Muscle layer of duodenum (tissue), 2 donors: ENCODE data around the gene CSGALNACT2.
"Not testable (repeated sequence)": the region's sequence is repeated elsewhere in the genome, so short reads cannot be mapped to it uniquely, and the experiment has no call there.

ENCODE experiments used
- H3K27ac ChIP-seq: one replicate; pipeline ENCODE4 v1.7.0; 2013; ENCODE audit warnings: mild to moderate bottlenecking, low read length
- H3K27me3 ChIP-seq: one replicate; pipeline ENCODE4 v1.7.0; 2013; ENCODE audit warnings: low read depth, mild to moderate bottlenecking, control low read depth, low read length
- H3K36me3 ChIP-seq, 2 donors: one replicate each; pipeline ENCODE4 v1.7.0; 2013; ENCODE audit warnings: low read length in 2 of 2, control low read depth in 1 of 2, mild to moderate bottlenecking in 1 of 2; ENCODE audit not compliant: insufficient read depth in 2 of 2, control insufficient read depth in 1 of 2
- H3K4me1 ChIP-seq, 2 donors: one replicate each; pipeline ENCODE4 v1.7.0; 2013; ENCODE audit warnings: low read length in 2 of 2, mild to moderate bottlenecking in 2 of 2, control low read depth in 1 of 2, moderate library complexity in 1 of 2; ENCODE audit not compliant: insufficient read depth in 2 of 2, control insufficient read depth in 1 of 2
- H3K4me3 ChIP-seq, 2 donors: one replicate each; pipeline ENCODE4 v1.7.0; 2013; ENCODE audit warnings: low read length in 2 of 2, low read depth in 1 of 2, mild to moderate bottlenecking in 1 of 2
- H3K9me3 ChIP-seq, 2 donors: one replicate each; pipeline ENCODE4 v1.7.0; 2013; ENCODE audit warnings: low read length in 2 of 2, control low read depth in 1 of 2, mild to moderate bottlenecking in 1 of 2; ENCODE audit not compliant: control insufficient read depth in 1 of 2
- donor health status: healthy.

CSGALNACT2 gene

DNA sequence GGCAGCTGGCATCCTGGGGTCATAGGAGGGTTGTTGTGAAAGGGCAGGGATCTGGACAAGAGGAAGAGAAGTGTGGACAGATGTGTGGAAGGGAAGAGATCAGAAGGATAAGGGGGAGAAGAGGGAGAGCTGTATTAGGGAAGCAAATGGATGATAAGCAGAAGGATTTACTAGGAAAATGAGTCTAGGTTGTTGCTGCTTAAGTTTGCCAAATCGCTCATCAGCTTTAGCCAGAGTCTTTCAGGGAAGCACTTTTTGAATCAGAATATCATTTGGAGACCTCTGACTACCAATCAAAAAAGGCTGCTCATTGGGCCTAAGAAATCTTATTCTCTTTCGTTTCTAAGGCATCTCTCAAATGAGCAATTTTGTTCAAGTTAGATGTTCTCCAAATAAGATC lies 2.6 kb upstream of the CSGALNACT2 start:
- Histone ChIP-seq H3K36me3 (no peaks in the 10 kb centered on the region), H3K9me3 (no peaks in the 10 kb centered on the region), H3K27ac (no peak overlapping the region), H3K4me1 (peaks cover 0 to 10% of the 10 kb centered on the region in 2 donors), H3K4me3 (no peak overlapping the region), H3K27me3 (no peaks in the 10 kb centered on the region)

DNA sequence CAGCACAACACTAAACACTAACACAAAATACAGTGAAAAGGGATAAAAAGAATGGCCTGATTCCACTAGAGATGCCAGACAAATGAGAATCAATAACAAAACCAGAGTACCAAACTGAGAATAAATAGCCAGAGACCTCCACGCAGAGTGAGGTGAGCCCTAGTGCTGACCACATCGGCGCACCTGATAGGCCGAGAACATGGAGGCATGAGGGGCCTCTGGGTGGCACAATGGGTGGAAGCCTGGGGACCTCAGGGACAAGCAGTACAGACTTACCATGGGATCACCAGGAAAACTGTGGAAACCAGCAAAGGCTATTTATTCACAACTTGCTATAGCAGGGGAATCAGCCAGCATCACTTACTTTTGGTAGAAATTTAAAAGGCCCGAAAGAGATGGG lies 1.8 kb upstream of the CSGALNACT2 start:
- Histone ChIP-seq H3K4me3 (no peak overlapping the region), H3K4me1 (peaks cover 0 to 10% of the 10 kb centered on the region in 2 donors), H3K9me3 (no peaks in the 10 kb centered on the region), H3K27me3 (no peaks in the 10 kb centered on the region), H3K27ac (no peak overlapping the region), H3K36me3 (no peaks in the 10 kb centered on the region)

DNA sequence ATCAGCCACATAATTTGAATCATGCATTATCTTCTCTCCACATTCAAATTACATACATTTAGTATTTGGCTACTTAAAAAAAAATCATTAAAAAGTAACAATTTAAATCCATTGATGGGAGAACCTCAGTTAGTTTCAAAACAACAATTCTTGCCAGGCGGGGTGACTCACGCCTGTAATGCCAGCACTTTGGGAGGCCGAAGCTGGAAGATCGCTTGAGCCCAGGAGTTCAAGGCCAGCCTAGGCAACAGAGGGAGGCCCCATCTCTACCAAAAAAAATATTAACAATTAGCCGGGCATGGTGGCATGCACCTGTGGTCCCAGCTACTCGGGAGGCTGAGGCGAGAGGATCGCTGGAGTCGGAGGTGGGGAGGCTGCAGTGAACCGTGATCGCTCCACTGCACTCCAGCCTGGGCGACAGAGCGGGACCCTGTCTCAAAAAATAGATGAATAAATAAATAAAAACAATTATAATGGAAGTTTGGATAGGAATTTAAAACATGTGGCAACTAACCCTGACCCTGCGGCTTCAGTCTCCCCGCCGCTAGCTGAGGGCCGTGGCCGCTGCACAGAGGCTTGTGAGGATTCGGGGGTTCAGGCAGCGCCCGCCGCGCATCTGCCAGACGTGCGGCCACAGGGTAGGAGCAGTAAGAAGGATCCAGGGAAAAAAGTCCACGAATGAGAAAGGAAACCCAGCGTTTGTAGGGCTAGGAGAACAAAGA lies 1.1 kb upstream of the CSGALNACT2 start:
- Histone ChIP-seq H3K36me3 (no peaks in the 10 kb centered on the region), H3K9me3 (no peaks in the 10 kb centered on the region), H3K4me3 (peak overlapping the region; percentile 80 to 82), H3K27ac (peak overlapping the region; percentile 96), H3K27me3 (no peaks in the 10 kb centered on the region), H3K4me1 (peaks cover 0 to 13% of the 10 kb centered on the region in 2 donors)

DNA sequence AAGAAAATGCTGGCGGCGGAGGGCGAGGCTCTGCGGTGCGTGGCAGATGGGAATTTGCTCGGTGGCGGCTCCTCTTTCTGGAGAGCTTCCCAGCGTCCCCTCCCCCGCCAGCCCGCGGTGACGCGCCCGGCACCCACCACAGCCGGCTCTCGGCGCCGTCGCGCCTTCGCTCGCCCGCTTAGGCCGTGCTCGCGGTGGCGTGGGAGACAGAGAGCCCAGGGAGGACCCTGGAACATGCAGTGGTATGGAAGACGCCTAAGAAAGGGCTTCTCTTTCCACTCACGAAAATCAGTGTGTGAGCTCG lies 576 bp upstream of the CSGALNACT2 start:
- Histone ChIP-seq H3K4me1 (peaks cover 0 to 13% of the 10 kb centered on the region in 2 donors), H3K36me3 (no peaks in the 10 kb centered on the region), H3K9me3 (no peaks in the 10 kb centered on the region), H3K27me3 (no peaks in the 10 kb centered on the region), H3K27ac (peak overlapping the region; percentile 96), H3K4me3 (peak overlapping the region; percentile 80 to 82)

DNA sequence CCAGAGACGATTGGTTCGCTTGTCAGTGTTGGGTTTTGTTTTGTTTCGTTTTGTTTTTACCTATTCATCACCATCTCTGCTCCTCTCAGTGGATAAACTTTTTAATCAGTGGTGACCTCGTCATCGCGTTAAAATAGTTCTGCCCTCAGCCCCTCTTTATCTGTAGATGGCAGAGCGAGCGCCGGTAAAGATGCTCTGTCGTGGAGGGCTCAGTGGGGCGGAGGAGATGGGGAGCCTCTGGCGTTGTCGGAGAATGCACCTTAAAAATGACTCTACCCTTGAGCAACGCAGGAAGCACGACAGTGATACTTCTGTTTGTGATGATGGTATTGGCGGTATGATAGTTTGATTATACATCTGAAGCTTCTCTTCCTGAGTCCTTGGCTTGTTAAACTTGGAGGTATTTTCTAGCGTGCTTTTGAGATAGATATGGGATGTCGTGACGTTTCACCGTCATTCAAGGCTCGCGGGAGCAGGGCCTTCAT lies 554 bp downstream of the CSGALNACT2 start:
- Histone ChIP-seq H3K36me3 (no peaks in the 10 kb centered on the region), H3K27me3 (no peaks in the 10 kb centered on the region), H3K27ac (peak overlapping the region; percentile 93), H3K4me1 (peaks cover 0 to 13% of the 10 kb centered on the region in 2 donors), H3K9me3 (no peaks in the 10 kb centered on the region), H3K4me3 (peak overlapping the region; percentile 85 to 93)

DNA sequence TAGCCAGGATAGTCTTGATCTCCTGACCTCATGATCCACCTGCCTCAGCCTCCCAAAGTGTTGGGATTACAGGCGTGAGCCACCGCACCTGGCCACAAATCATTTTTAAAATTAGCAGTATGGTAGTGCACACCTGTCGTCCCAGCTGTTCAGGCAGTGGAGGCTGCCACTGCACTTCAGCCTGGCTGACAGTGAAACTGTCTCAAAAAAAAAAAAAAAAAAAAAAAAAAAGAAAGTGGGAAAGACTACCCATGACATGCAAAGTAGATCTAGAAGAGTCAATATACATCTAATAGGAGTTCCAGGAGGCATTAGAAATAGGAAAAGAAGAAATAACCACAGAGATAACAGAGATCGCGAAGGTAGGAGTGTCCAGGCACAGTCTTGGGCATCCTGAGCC lies 3.2 kb downstream of the CSGALNACT2 start:
- Histone ChIP-seq H3K4me3 (no peak overlapping the region), H3K9me3 (no peaks in the 10 kb centered on the region), H3K4me1 (peaks cover 3 to 13% of the 10 kb centered on the region in 2 donors), H3K27ac (no peak overlapping the region), H3K27me3 (no peaks in the 10 kb centered on the region), H3K36me3 (no peaks in the 10 kb centered on the region)

DNA sequence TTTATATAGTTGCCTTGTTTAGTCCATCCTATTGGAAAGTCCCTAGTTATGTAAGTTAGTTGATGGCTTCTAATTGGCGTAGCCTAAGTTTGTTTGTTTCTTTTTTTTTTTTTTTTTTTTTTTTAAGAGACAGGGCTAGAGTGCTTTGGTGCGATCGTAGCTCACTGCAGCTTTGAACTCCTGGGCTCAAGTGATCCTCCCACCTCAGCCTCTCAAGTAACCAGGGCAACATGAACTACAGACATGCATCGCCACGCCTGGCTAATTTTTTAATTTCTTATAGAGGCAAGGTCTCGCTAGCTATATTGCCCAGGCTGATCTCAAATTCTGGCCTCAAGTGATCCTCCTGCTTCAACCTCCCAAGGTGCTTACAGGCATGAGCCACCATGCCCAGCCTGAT lies 7.1 kb downstream of the CSGALNACT2 start:
- H3K9me3 ChIP-seq, result peaks cover 0 to 2% of the 10 kb centered on the region in 2 donors
- no peak overlapping the region for H3K4me3 ChIP-seq
- peaks cover 3% of the 10 kb centered on the region in 2 donors for H3K4me1 ChIP-seq
- H3K27me3 ChIP-seq, result no peaks in the 10 kb centered on the region
- H3K36me3 ChIP-seq, result no peaks in the 10 kb centered on the region
- no peak overlapping the region for H3K27ac ChIP-seq

DNA sequence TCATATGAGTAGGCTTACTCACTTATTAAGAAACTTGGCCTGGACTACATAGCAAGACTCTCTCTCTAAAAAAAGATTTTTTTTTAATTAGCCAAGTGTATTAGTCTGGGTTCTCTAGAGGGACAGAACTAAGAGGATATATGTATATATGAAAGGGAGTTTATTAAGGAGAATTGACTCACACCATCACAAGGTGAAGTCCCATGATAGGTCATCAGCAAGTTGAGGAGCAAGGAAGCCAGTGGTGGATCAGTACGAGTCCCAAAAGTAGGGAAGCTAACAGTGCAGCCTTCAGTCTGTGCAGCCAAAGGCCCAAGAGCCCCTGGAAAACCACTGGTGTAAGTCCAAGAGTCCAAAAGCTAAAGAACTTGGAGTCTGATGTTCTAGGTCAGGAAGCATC lies 7.7 kb downstream of the CSGALNACT2 start:
- H3K27ac ChIP-seq, H3K4me3 ChIP-seq, H3K36me3 ChIP-seq, H3K27me3 ChIP-seq, H3K9me3 ChIP-seq, H3K4me1 ChIP-seq: not testable (repeated sequence)

DNA sequence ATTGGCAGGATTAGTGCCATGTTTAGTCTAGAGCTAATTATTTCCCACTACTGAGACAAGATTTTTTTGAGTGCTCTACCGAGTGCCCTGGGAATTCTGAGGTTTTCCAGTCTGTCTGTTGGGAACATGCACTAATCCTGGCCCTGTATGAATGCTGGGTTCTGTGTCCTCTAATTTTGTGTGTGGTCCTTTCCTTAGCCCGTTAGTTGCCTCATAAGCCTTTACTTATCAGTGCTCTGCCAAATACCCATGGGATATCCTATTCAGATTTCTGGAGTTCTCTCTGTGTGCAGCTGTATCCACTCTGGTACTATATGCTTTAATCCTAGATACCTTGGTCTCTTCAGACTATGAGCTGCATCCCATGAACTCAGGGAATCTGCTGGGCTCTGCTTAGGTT lies 13.1 kb downstream of the CSGALNACT2 start:
- Histone ChIP-seq H3K4me1 (peaks cover 0 to 8% of the 10 kb centered on the region in 2 donors), H3K27ac (no peak overlapping the region), H3K27me3 (no peaks in the 10 kb centered on the region), H3K36me3 (no peaks in the 10 kb centered on the region), H3K9me3 (peaks cover 0 to 2% of the 10 kb centered on the region in 2 donors), H3K4me3 (no peak overlapping the region)

DNA sequence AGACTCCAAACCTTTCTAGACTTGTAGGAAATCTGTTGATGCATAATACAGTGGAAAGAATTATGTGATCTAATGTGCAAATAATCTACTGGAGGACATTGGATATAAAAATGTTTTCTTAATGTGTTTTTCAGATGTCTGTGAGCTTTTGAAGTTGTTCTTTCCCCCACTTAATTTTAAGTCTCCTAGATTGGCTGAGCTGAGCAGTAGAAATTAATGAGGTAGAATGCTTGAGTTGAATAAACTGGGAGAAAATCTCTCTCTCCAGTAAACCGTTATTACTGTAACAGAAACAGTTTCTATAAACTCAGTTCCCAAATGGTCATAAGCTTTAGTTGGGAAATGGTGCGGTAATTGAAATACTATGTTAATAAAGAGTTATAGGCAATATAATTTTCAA lies 15.7 kb downstream of the CSGALNACT2 start:
- H3K4me3 ChIP-seq, result no peak overlapping the region
- H3K9me3 ChIP-seq, result no peaks in the 10 kb centered on the region
- H3K27ac ChIP-seq, result no peak overlapping the region
- H3K36me3 ChIP-seq, result no peaks in the 10 kb centered on the region
- peaks cover 0 to 15% of the 10 kb centered on the region in 2 donors for H3K4me1 ChIP-seq
- no peaks in the 10 kb centered on the region for H3K27me3 ChIP-seq

DNA sequence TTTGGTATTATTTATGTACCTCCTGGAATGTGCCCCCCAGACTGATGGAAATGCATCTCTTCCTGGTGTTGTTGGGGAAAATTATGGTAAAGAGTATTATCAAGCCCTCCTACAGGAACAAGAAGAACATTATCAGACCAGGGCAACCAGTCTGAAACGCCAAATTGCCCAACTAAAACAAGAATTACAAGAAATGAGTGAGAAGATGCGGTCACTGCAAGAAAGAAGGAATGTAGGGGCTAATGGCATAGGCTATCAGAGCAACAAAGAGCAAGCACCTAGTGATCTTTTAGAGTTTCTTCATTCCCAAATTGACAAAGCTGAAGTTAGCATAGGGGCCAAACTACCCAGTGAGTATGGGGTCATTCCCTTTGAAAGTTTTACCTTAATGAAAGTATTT lies 17.0 kb downstream of the CSGALNACT2 start:
- no peak overlapping the region for H3K27ac ChIP-seq
- H3K9me3 ChIP-seq, result no peaks in the 10 kb centered on the region
- no peaks in the 10 kb centered on the region for H3K27me3 ChIP-seq
- H3K4me3 ChIP-seq, result no peak overlapping the region
- H3K4me1 ChIP-seq, result peaks cover 0 to 26% of the 10 kb centered on the region in 2 donors
- H3K36me3 ChIP-seq, result no peaks in the 10 kb centered on the region

DNA sequence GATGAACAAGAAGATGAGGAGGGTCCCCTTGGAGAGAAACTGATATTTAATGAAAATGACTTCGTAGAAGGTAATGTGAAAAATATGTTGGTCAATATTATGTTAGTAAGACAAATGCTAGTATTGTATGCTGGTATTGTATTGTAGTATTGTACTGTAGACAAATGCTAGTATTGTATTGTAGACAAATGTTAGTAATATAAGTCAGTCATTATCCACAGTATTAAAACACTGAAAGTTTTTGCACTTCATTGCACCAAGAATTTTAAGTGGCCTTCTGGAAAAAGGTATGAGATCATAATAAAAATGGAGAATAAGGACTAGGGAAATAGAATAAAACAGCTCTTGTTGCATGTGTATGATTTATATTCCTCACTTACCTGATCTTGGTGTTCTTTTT lies 17.5 kb downstream of the CSGALNACT2 start:
- Histone ChIP-seq H3K4me1 (peaks cover 0 to 27% of the 10 kb centered on the region in 2 donors), H3K9me3 (no peaks in the 10 kb centered on the region), H3K27me3 (no peaks in the 10 kb centered on the region), H3K36me3 (no peaks in the 10 kb centered on the region), H3K27ac (no peak overlapping the region), H3K4me3 (no peak overlapping the region)
